GM12892 (cell line): ENCODE results near the gene CLDN4.

Experiments used
- POLR2A ChIP-seq: IDR thresholded peaks from 2 replicates; pipeline ENCODE4 v1.6.1; 2011; ENCODE audit warnings: low read depth, low read length, control low read depth
- POLR2AphosphoS5 ChIP-seq: IDR thresholded peaks from 2 replicates; pipeline ENCODE4 v1.6.1; 2011; ENCODE audit warnings: low read depth, low read length, control low read depth

- no peak for TF ChIP-seq POLR2A
- TF ChIP-seq POLR2AphosphoS5 = no peak
Measured at GRCh38 chr7:73880755-73881328, 50.0 kb downstream of the CLDN4 start.
